Left lobe of liver (tissue), 2 donors: ENCODE measurements around the gene GXYLT1. TPM values are rescaled to one million over a fixed set of nuclear protein-coding genes. Genes with fewer than 3 reads are reported as not detected.
A peak's percentile ranks its signal among the peaks of the same experiment; 100 is the strongest.
"Not testable (repeated sequence)": the region's sequence is repeated elsewhere in the genome, so short reads cannot be mapped to it uniquely, and the experiment has no call there.

Experiments
- ATAC-seq: fragments of 200-7000 bp; cut with Tn5 transposase; one replicate; pipeline ENCODE4 v1.9.1; 2020; ENCODE audit warnings: mild to moderate bottlenecking, moderate library complexity
- DNase-seq: peaks from one replicate; pipeline ENCODE4 v3.0.0-alpha.2; 2020; ENCODE audit warnings: low spot score
- total RNA-seq: library from RNA; stranded (reverse); gene quantifications from one replicate; pipeline ENCODE4 v1.2.1, GENCODE V29; 2021
- donor health status: DM: no; HTN: no; CAD: no; lungs with moderate emphysema.
- donor health status: DM: no; HTN: yes; CAD: no.

The GXYLT1 gene
- total RNA-seq, 1 donor from 2014 or later = 9.2 TPM

DNA sequence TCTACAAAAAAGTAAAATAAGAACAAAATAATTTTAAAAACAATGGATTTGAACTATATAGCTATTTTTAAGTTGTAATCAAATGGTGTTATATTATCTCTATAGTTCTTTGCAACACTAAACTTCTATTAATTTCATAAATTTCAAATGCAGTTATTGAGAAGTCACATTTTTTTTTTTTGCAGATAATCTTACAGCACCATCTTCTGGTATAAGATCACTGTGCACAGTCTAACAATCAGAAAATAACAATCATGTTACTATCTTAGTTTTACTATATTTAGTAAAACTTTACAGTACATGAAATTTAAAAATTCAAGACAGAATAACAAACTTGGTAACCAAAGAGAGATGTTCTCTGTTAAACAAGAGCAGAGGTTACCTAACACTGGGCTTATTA is 40.6 kb downstream of the GXYLT1 start:
- ATAC-seq (no peak), DNase-seq (no peak)

DNA sequence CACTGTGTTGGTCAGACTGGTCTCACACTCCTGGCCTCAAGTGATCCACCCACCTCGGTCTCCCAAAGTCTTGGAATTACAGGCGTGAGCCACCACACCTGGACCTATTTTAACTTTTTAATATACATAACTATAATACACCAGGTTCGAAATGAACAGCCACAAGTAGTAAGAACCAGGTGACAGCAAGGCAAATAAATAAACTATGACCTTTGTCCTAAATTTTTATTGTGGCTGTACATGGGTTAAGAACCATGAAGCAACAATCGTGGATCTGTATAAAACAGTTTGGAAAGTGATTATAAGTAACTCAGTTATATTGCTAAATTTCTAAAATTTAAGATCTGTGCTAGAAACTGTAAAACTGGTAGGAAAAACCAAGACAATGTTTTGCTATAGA is 41.5 kb downstream of the GXYLT1 start:
- DNase-seq (no peak), ATAC-seq (peak; percentile 48)

- ATAC-seq (no peak), DNase-seq (no peak)
Measured at GRCh38 chr12:42102720-42103119, 42.0 kb downstream of the GXYLT1 start.

DNA sequence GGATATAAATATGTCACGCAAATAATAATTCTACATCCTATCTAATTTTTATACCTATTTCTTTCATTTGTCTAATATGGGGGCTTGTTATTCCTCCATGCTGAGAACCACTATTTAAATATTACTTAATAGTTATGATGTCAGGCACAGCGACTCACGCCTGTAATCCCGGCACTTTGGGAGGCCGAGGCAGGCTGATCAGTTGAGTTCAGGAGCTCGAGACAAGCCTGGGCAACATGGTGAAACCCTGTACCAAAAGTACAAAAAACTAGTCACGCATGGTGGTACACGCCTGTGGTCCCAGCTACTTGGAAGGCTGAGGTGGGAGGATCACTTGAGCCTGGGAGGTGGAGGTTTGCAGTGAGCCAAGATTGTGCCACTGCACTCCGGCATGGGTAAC is 45.2 kb downstream of the GXYLT1 start:
- no peak for ATAC-seq
- DNase-seq = no peak

DNA sequence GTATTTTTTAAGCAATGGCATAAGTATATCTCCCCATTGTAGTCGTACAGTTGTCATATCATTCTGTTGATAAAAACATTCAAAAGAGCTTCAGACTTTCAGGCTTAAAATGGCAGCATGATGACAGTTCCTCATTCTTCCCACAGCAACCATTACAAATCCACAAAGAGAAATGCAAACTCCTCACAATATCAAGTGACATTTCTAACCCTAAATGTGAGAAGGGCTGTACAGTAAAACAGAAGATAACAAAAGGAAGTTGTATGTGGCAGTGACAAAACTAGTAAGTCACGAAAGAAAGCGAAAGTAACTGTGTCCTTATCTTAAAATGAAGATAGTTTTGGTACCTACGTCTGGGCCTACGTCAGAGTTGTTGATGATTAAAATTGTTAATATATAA is 46.7 kb downstream of the GXYLT1 start:
- ATAC-seq = peak; percentile 26
- DNase-seq = no peak

DNA sequence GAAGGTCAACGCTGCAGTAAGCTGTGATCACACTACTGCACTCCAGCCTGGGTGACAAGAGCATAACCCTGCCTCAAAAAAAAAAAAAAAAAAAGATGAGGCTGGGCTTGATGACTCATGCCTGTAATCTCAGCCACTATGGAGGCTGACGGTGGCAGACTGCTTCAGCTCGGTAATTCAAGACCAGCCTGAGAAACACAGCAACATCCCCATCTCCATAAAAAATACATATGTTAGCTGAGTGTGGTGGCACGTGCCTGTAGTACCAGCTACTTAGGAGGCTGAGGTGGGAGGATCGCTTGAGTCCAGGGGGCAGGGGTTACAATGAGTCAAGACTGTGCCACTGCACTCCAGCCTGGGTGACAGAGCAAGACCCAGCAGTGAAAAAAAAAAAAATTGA is 50.4 kb downstream of the GXYLT1 start:
- no peak for DNase-seq
- no peak for ATAC-seq

GRCh38 chr12:42091769-42092168 is 52.9 kb downstream of the GXYLT1 start:
- ATAC-seq = no peak

GRCh38 chr12:42090899-42091298 is 53.8 kb downstream of the GXYLT1 start:
- DNase-seq = no peak
- no peak for ATAC-seq

More at GRCh38 chr12:42091769-42092168, 52.9 kb downstream of the GXYLT1 start:
- DNase-seq = no peak

- ATAC-seq (no peak), DNase-seq (no peak)
Measured at GRCh38 chr12:42086031-42086430, 58.6 kb downstream of the GXYLT1 start.

DNA sequence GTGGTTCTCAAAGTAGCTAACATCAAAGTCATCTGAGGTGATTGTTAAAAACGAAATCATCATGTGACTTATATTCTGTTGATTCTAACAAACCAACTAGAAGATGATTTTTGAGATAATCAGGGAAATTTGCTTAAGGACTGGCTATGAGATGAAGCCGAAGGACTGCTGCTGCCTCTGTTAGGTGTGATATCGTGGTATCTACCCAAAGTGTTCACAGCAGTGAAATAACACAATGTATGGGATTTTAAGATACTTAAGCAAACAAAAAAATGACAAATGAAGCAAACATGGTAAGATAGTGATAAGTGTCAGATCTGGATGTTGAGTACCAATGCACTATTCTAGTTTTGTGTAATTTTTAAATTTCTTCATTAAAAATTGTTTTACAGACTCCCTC is 59.1 kb downstream of the GXYLT1 start:
- ATAC-seq = no peak

GRCh38 chr12:42084522-42084921 is 60.2 kb downstream of the GXYLT1 start:
- DNase-seq (no peak), ATAC-seq (no peak)

More for the DNA sequence above, 59.1 kb downstream of the GXYLT1 start:
- DNase-seq = no peak

- no peak for ATAC-seq
- DNase-seq = no peak
Measured at GRCh38 chr12:42076976-42077375, 67.7 kb downstream of the GXYLT1 start.

GRCh38 chr12:42070036-42070435 is 74.6 kb downstream of the GXYLT1 start:
- ATAC-seq (no peak), DNase-seq (no peak)

DNA sequence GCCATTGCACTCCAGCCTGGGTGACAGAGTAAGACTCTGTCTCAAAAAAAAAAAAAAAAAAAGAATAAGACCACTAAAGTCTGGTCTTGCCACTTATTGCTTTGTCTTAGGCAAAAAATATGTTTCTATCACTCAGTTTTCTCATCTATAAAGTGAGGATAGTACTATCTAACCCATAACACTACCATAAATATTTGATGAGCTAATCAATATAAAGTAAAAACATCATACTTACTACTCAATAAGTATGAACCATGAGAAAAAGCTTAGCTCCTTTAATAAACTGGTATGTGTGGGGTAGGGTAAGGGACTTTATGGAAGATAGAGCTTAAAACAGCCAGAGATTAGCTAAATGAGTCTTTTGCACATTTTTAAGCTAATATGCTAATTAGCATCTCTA is 85.5 kb downstream of the GXYLT1 start:
- no peak for ATAC-seq
- DNase-seq = no peak

GRCh38 chr12:42056130-42056529 is 88.5 kb downstream of the GXYLT1 start:
- ATAC-seq (peak; percentile 15), DNase-seq (no peak)

- ATAC-seq = no peak
- no peak for DNase-seq
Measured at GRCh38 chr12:42053456-42053855, 91.2 kb downstream of the GXYLT1 start.

DNA sequence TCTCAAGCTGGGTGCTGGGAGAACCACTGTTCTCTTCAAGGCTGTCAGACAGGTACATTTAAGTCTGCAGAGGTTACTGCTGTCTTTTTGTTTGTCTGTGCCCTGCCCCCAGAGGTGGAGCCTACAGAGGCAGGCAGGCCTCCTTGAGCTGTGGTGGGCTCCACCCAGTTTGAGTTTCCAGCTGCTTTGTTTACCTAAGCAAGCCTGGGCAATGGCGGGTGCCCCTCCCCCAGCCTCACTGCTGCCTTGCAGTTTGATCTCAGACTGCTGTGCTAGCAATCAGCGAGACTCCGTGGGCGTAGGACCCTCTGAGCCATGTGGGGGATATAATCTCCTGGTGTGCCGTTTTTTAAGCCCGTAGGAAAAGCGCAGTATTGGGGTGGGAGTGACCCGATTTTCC is 95.7 kb downstream of the GXYLT1 start:
- DNase-seq, ATAC-seq: not testable (repeated sequence)

- DNase-seq (no peak), ATAC-seq (no peak)
Measured at GRCh38 chr12:42039577-42039976, 105.1 kb downstream of the GXYLT1 start.

GRCh38 chr12:42039176-42039575 is 105.5 kb downstream of the GXYLT1 start:
- no peak for ATAC-seq

GRCh38 chr12:42031847-42032564 is 112.7 kb downstream of the GXYLT1 start:
- DNase-seq = no peak
- ATAC-seq = no peak

More at GRCh38 chr12:42039176-42039575, 105.5 kb downstream of the GXYLT1 start:
- DNase-seq = no peak
